Transverse colon (tissue), 4 donors: ENCODE data around the gene SYNJ2.

Source experiments
- CTCF ChIP-seq, 5 experiments: fragments of 200-600 bp in 3 of 5; fragments of 450-650 bp in 2 of 5; sonication (generic) in 3 of 5; IDR thresholded peaks; 1 replicate in 2 of 5; 2 replicates in 3 of 5; pipeline ENCODE4 v1.5.1; 2016 to 2017; ENCODE audit warnings: antibody characterized with exemption in 5 of 5, inconsistent platforms in 3 of 5, mild to moderate bottlenecking in 2 of 5, moderate library complexity in 1 of 5
- POLR2A ChIP-seq: fragments of 450-650 bp; IDR thresholded peaks from one replicate; pipeline ENCODE4 v1.6.1; 2016; ENCODE audit warnings: antibody characterized with exemption, mild to moderate bottlenecking, moderate library complexity
- POLR2AphosphoS5 ChIP-seq, 3 donors: sonication (generic); formaldehyde crosslinking; IDR thresholded peaks; one replicate each; pipeline ENCODE4 v1.6.1; 2016; ENCODE audit warnings: antibody characterized with exemption in 3 of 3

DNA sequence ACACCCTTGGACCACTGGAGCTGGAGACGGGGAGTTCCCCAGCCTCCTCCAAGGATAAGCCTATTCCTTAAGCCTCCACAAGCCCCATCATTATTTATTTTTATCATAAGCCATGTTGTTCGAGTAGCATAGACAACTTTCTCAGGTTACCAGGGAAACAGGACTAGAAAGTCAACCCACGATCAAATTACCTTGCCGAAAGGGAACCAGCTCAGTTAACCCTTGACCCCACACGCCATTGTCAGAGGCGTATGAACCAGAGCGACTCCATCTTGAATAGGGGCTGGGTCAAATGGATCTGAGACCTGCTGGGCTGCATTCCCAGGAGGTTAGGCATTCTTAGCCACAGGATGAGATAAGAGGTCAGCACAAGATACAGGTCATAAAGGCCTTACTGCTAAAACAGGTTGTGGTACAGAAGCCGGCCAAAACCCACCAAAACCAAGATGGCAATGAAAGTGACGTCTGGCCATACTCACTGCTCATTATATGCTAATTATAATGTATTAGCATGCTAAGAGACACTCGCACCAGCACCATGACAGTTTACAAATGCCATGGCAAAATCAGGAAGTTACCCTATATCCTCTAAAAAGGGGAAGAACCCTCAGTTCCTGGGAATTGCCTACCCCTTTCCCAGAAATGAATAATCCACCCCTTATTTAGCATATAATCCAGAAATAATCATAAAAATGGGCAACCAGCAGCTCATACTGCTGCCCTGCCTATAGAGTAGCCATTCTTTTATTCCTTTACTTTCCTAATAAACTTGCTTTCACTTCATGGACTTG lies 22.4 kb downstream of the SYNJ2 start:
- TF ChIP-seq POLR2A, result peak; percentile 1
- no peak for TF ChIP-seq CTCF (IDR thresholded peaks at IDR 0.05)
- TF ChIP-seq POLR2AphosphoS5 (IDR thresholded peaks at IDR 0.05), result no peak
